Raji (cell line): ENCODE measurements around the gene TRMT44.

Source experiments
- POLR2A ChIP-seq: IDR thresholded peaks from 2 replicates; pipeline ENCODE4 v1.6.1; 2011; ENCODE audit warnings: low read depth, low read length, control low read depth; ENCODE audit not compliant: insufficient read depth

TRMT44 gene

GRCh38 chr4:8492174-8492573 is 51.6 kb downstream of the TRMT44 start:
- TF ChIP-seq POLR2A = no peak

- no peak for TF ChIP-seq POLR2A
These were observed 52.9 kb downstream of the TRMT44 start for GRCh38 chr4:8493484-8493883.

- TF ChIP-seq POLR2A = no peak
These were observed 53.6 kb downstream of the TRMT44 start for GRCh38 chr4:8494218-8494617.

- TF ChIP-seq POLR2A = no peak
These were observed 54.5 kb downstream of the TRMT44 start for GRCh38 chr4:8494983-8495548.

GRCh38 chr4:8495803-8496202 is 55.2 kb downstream of the TRMT44 start:
- no peak for TF ChIP-seq POLR2A

GRCh38 chr4:8497762-8498161 is 57.2 kb downstream of the TRMT44 start:
- TF ChIP-seq POLR2A = no peak

GRCh38 chr4:8500966-8501365 is 60.4 kb downstream of the TRMT44 start:
- no peak for TF ChIP-seq POLR2A

GRCh38 chr4:8501781-8502180 is 61.2 kb downstream of the TRMT44 start:
- no peak for TF ChIP-seq POLR2A

- TF ChIP-seq POLR2A = no peak
These were observed 61.8 kb downstream of the TRMT44 start for GRCh38 chr4:8502371-8502770.

- TF ChIP-seq POLR2A = no peak
These were observed 62.4 kb downstream of the TRMT44 start for GRCh38 chr4:8502836-8503585.

- TF ChIP-seq POLR2A = no peak
These were observed 63.2 kb downstream of the TRMT44 start for GRCh38 chr4:8503801-8504200.

GRCh38 chr4:8504279-8505007 is 63.9 kb downstream of the TRMT44 start:
- no peak for TF ChIP-seq POLR2A

GRCh38 chr4:8505229-8505628 is 64.7 kb downstream of the TRMT44 start:
- no peak for TF ChIP-seq POLR2A

- no peak for TF ChIP-seq POLR2A
These were observed 65.4 kb downstream of the TRMT44 start for GRCh38 chr4:8506006-8506372.

GRCh38 chr4:8506373-8507195 is 66.0 kb downstream of the TRMT44 start:
- TF ChIP-seq POLR2A = no peak
